ENCODE results near the gene PTTG1IP2.

DNA sequence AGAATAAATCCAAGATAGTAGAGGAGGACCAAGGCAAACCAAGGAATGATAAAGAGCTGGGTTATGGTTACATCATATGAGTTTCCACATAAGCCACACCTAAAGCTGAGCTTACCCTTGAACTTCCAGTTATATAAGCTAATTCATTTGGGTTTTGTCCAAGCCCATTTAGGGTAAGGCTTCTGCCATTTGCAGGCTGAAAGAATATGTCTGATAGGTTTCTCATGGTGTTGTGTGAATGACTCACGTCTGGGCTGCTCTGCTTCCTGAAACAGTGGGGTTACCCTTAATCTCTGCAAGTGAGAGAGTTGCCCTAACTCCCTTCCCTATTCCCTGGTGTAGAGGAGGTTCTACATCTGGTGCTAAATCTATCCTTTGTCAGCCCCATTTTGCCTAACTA is 60.8 kb downstream of the PTTG1IP2 start:
- TF ChIP-seq, protein P1, sequence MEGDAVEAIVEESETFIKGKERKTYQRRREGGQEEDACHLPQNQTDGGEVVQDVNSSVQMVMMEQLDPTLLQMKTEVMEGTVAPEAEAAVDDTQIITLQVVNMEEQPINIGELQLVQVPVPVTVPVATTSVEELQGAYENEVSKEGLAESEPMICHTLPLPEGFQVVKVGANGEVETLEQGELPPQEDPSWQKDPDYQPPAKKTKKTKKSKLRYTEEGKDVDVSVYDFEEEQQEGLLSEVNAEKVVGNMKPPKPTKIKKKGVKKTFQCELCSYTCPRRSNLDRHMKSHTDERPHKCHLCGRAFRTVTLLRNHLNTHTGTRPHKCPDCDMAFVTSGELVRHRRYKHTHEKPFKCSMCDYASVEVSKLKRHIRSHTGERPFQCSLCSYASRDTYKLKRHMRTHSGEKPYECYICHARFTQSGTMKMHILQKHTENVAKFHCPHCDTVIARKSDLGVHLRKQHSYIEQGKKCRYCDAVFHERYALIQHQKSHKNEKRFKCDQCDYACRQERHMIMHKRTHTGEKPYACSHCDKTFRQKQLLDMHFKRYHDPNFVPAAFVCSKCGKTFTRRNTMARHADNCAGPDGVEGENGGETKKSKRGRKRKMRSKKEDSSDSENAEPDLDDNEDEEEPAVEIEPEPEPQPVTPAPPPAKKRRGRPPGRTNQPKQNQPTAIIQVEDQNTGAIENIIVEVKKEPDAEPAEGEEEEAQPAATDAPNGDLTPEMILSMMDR (IDR thresholded peaks at IDR 0.05), result no peak
- TF ChIP-seq POLR2A (IDR thresholded peaks at IDR 0.05) (no peak), EP300 (IDR thresholded peaks at IDR 0.05; ENCODE audit: low read depth) (no peak)
